Epithelial cell of esophagus (primary cell): Measurements from ENCODE around the gene PRRX1.

Experiments
- DNase-seq: peaks from one replicate; pipeline ENCODE4 v3.0.0; 2010; ENCODE audit warnings: low read depth
- H3K4me3 ChIP-seq: 2 replicates; pipeline ENCODE4 v1.5.1; 2011; ENCODE audit warnings: mild to moderate bottlenecking, low read length, control low read depth
- CTCF ChIP-seq: IDR thresholded peaks from 2 replicates; pipeline ENCODE4 v1.5.1; 2011; ENCODE audit warnings: low read depth, mild to moderate bottlenecking, low read length, control low read depth, inconsistent platforms; ENCODE audit not compliant: insufficient read depth; ENCODE audit errors: missing control alignments

Gene PRRX1

GRCh38 chr1:170705981-170706380, 42.0 kb downstream of the PRRX1 start:
- no peak overlapping the region for H3K4me3 ChIP-seq
- no peak for TF ChIP-seq CTCF
- no peak for DNase-seq

DNA sequence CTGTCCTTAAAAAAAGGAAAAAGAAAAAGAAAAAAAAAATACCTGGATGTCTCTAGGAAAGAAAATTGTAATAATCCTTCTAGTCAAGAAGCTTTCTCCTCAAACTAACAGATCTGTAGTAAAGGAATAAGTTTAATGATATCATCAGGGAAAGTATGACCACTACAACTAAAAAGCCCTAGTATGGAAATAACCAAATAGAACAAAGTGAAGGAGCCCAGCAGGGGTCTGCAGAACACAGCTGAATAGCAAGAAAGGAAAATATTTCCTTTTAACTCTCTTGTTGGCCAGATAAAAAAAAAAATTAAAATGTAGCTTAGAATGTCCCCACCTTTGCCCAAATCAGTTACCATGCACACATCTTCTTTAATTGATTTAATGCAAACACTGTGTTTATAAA, 43.2 kb downstream of the PRRX1 start:
- H3K4me3 ChIP-seq, result no peak overlapping the region
- no peak for TF ChIP-seq CTCF
- DNase-seq, result no peak

GRCh38 chr1:170707959-170708655, 44.2 kb downstream of the PRRX1 start:
- DNase-seq, result peak; percentile 97
- no peak overlapping the region for H3K4me3 ChIP-seq
- TF ChIP-seq CTCF, result no peak

DNA sequence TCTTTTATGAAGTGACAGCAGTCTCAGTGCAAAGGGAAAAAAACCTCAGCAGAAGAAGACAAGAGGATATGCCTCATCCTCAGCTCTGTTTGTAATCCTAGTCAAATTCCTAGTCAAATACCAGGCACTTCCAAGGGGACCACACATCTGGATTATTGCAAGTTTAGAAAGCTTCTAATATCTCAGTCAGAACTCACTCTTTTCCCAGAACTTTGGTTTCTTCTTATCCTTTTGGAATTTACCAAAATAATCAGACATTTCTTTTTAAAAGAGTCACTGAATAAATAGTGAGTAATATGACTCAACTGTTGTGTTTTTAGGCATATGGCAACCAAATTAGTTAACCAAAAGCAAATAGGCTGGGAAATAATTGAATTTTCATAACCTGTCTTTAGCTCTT, 47.8 kb downstream of the PRRX1 start:
- TF ChIP-seq CTCF, result no peak
- DNase-seq, result peak; percentile 25
- no peak overlapping the region for H3K4me3 ChIP-seq

DNA sequence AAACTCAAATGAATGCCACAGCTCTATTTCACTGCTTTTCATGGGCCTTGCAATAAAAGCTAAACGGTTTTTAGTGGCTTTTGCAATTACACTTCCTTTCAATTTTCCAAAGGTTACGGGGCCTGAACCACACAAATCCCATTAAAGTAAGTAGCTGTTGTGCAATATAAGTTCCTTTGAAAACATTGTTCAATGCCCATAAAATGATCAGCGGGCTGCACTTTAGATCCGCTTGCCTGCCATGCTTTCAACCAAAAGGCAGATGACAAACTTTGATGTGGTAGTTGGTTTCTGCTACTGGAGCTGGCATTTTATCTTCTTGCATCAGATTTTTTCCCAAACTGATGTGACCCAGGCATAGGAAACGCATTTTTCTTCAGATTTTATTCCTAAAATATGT, 50.2 kb downstream of the PRRX1 start:
- TF ChIP-seq CTCF, result no peak
- no peak overlapping the region for H3K4me3 ChIP-seq
- no peak for DNase-seq

GRCh38 chr1:170714938-170715337, 51.0 kb downstream of the PRRX1 start:
- DNase-seq, result no peak
- H3K4me3 ChIP-seq, result no peak overlapping the region
- no peak for TF ChIP-seq CTCF

DNA sequence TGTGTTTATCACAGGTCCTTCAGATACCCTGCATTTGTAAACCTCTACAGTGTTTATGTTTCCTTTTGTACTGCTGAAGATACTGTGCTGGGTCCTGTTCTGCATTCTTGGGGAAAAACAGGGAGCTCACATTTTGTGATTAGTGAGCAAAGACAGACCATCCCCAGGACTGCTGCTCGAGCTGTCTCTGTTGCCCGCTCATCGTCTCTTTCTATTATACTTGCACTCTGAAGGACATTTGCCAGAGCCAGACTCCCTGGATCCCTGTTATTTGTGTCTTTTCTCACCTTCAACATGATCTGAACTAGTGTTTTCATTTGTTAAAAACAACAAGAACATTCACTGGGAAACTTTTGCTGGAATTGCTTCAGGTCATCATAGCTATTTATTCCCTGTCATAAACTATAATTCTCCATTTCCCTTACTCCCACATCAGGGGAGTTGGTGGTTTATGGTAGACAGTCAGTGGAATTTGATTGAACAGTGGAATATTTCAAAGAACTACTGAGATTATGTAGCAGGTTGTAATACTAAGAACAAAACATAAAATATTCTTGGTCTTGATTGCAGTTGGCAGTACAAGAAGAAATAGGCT, 53.0 kb downstream of the PRRX1 start:
- no peak overlapping the region for H3K4me3 ChIP-seq
- no peak for TF ChIP-seq CTCF
- DNase-seq, result no peak
